ENCODE results near the gene SLC6A17.

DNA sequence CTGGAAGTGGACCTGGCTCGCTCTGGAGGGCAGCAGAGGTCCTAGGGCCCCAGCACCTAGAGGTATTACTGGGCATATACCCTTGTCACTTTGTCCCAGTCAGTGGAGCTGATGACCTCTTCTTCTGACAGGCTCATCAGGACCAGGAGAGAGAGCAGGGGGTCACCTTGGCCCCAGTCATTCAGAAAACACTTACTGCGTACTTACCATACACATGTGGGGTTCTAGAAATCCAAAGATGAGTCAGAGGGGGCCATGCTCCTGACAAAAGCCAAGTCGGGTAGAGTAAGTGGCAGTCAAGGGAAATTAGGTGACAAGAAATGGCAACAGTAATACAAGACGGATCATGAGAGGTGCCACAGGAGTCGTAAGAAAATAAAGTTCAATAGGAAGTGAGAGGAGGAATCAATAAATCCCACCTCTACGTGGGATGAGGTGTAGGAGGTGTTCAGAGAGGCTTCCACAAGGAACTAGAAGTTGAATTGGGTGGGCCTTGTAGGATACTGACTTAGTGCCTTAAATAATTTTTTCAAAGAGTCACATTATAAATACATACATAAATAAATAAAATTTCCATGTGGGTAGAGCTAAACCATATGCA, 66.7 kb downstream of the SLC6A17 start:
- TF ChIP-seq, protein P1, sequence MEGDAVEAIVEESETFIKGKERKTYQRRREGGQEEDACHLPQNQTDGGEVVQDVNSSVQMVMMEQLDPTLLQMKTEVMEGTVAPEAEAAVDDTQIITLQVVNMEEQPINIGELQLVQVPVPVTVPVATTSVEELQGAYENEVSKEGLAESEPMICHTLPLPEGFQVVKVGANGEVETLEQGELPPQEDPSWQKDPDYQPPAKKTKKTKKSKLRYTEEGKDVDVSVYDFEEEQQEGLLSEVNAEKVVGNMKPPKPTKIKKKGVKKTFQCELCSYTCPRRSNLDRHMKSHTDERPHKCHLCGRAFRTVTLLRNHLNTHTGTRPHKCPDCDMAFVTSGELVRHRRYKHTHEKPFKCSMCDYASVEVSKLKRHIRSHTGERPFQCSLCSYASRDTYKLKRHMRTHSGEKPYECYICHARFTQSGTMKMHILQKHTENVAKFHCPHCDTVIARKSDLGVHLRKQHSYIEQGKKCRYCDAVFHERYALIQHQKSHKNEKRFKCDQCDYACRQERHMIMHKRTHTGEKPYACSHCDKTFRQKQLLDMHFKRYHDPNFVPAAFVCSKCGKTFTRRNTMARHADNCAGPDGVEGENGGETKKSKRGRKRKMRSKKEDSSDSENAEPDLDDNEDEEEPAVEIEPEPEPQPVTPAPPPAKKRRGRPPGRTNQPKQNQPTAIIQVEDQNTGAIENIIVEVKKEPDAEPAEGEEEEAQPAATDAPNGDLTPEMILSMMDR (IDR thresholded peaks at IDR 0.05), result no peak
- no peak for TF ChIP-seq POLR2A (IDR thresholded peaks at IDR 0.05)
- TF ChIP-seq EP300 (IDR thresholded peaks at IDR 0.05), result no peak
- no peak for TF ChIP-seq POLR2AphosphoS5 (IDR thresholded peaks at IDR 0.05)
